Stimulated activated naive CD8-positive, alpha-beta T cell treated with anti-CD3 and anti-CD28 coated beads, Interleukin-15, amount 100 ng/mL, for 72 hours (primary cell): ENCODE results near the gene CELSR3.

Experiments used
- ATAC-seq: fragments of 150-1000 bp; cut with Tn5 transposase; 2 replicates; pipeline ENCODE4 v1.10.0; 2021; ENCODE audit warnings: mild to moderate bottlenecking, moderate library complexity
- DNase-seq, 2 donors: peaks; one replicate each; pipeline ENCODE4 v3.0.0; 2021 to 2022
- H3K27ac Mint-ChIP-seq, 2 donors: one replicate each; pipeline ENCODE4 v1.8.0; 2022; ENCODE audit warnings: mild to moderate bottlenecking in 2 of 2, mixed read lengths in 2 of 2, moderate library complexity in 2 of 2
- H3K27me3 Mint-ChIP-seq: one replicate; pipeline ENCODE4 v1.8.0; 2022; ENCODE audit warnings: mixed read lengths
- H3K4me1 Mint-ChIP-seq: one replicate; pipeline ENCODE4 v1.8.0; 2022; ENCODE audit warnings: mild to moderate bottlenecking, mixed read lengths
- H3K4me3 Mint-ChIP-seq, 2 donors: one replicate each; pipeline ENCODE4 v1.8.0; 2022; ENCODE audit warnings: mild to moderate bottlenecking in 2 of 2, mixed read lengths in 2 of 2, moderate library complexity in 1 of 2
- H3K9me3 Mint-ChIP-seq, 2 donors: one replicate each; pipeline ENCODE4 v1.8.0; 2022; ENCODE audit warnings: mixed read lengths in 2 of 2

The CELSR3 gene

DNA sequence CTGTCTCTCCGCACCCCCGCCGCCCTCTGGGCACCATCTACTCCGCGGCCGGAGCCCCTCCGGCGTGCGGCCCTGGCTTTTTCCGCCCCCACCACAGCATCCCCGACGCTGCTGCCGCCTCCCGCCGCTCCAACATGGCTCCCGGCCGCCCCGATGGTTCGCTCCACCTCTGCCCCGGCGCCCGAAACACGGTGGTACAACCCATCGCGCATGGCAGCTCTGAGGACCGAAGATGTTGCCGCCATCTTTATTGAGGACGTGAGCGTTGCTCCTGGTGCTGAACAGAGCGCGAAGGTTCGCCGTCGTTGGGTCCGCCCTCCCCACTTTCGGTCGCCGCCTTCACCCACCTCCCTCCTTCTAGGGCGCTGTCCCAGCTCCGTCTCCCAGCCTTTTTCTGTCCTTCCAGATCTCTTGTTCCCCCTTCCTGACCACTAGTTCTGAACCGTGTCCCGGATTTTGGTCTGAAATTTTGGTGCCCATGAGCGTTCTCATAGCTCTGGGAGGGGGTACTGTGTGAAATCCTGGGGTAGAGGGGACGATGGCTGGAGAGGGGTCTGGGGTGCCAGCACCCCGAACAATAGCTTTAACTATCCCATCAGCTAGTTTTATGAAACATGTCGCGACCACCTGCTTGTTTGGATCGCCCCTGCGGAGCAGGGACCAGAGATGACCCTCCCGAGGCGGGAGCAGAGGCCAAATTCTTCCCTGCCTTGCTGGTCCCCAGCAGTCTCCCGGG, at the start of gene CELSR3:
TSS of gene CELSR3 (minus strand) at position 134 of the 736 bp plus-strand sequence. CDS start 252 bp downstream, outside the sequence.
- Mint-ChIP-seq H3K9me3 (no peaks in the 10 kb centered on the region), H3K4me1 (peaks cover 33% of the 10 kb centered on the region), H3K27me3 (peaks cover 45% of the 10 kb centered on the region), H3K27ac (peak within 1 kb of the TSS; percentile 92 to 93), H3K4me3 (peak within 1 kb of the TSS; percentile 92)
- peak; percentile 55 for ATAC-seq
- peak; percentile 69 to 82 for DNase-seq

GRCh38 chr3:48711727-48712126, 49.0 kb upstream of the CELSR3 start:
- Mint-ChIP-seq H3K27me3 (no peaks in the 10 kb centered on the region), H3K9me3 (no peaks in the 10 kb centered on the region), H3K4me3 (no peak overlapping the region), H3K27ac (no peak overlapping the region), H3K4me1 (peaks cover 81% of the 10 kb centered on the region)
- DNase-seq (no peak), ATAC-seq (no peak)

DNA sequence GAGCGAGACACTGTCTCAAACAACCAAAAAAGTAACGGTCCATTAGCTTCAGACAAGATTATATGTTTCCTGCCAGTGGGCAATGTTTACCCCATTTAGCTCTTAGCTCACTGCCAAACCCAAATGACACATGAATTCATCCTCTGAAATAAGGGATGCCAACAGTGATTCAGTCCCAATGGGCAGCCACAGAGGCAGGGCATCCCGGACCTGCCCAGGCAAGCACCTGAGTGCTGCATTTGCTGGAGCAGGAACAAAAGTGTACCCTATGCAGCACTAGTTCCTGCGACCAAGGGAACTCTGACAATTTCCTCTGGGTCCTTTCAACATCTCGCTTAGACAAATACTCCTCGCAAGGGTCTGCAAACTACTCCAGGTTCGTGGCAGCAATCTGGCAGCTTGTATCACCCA, 46.4 kb upstream of the CELSR3 start:
- Mint-ChIP-seq H3K4me3 (no peak overlapping the region), H3K27me3 (no peaks in the 10 kb centered on the region), H3K4me1 (peaks cover 71% of the 10 kb centered on the region), H3K9me3 (no peaks in the 10 kb centered on the region), H3K27ac (peak overlapping the region; percentile 28 to 82)
- ATAC-seq, result no peak
- DNase-seq, result no peak

DNA sequence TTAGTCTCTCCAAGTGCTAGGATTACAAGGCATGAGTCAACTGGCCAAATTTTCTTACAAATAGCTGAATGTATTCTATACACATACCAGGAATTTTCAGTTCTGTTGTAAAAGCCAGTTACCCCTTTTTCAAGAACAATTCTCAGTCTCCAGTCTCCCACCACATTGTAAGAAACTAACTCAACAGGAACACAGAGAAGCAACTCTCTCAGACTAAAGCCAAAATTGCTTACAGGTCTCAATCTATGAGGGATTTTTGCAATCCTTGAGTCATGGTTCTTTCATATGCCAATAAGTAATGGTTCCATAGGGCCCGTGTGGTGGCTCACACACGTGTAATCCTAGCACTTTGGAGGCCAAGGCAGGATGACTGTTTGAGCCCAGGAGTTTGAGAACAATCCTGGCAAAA, 45.8 kb upstream of the CELSR3 start:
- Mint-ChIP-seq H3K9me3 (no peaks in the 10 kb centered on the region), H3K27ac (peak overlapping the region; percentile 28 to 82), H3K27me3 (no peaks in the 10 kb centered on the region), H3K4me1 (peaks cover 73% of the 10 kb centered on the region), H3K4me3 (no peak overlapping the region)
- DNase-seq (no peak), ATAC-seq (peak; percentile 50)

DNA sequence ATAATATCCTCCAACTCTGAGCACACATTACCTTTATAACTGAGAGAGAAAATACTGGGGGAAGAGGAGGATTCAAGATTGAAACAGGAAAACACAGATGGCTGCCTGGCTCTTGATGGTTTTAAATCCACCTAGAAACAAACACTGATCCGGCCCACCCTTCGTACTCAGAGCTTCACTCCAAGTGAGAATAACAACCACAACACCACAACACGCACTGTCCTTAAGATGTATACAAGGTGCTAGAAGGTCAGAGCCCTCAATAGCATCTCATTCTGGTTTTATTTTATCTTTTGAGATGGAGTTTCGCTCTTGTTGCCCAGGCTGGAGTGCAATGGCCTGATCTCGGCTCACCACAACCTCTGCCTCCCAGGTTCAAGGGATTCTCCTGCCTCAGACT, 44.5 kb upstream of the CELSR3 start:
- Mint-ChIP-seq H3K27me3 (no peaks in the 10 kb centered on the region), H3K27ac (no peak overlapping the region), H3K4me3 (no peak overlapping the region), H3K4me1 (peaks cover 67% of the 10 kb centered on the region), H3K9me3 (peaks cover 0 to 5% of the 10 kb centered on the region in 2 donors)
- no peak for ATAC-seq
- no peak for DNase-seq

- Mint-ChIP-seq H3K27ac (peak overlapping the region in 1 of 2 donors; percentile 14), H3K4me1 (peaks cover 30% of the 10 kb centered on the region), H3K9me3 (peaks cover 0 to 5% of the 10 kb centered on the region in 2 donors), H3K27me3 (no peaks in the 10 kb centered on the region), H3K4me3 (no peak overlapping the region)
- DNase-seq, result no peak
- no peak for ATAC-seq
Observed at GRCh38 chr3:48702320-48702920, 39.7 kb upstream of the CELSR3 start.

DNA sequence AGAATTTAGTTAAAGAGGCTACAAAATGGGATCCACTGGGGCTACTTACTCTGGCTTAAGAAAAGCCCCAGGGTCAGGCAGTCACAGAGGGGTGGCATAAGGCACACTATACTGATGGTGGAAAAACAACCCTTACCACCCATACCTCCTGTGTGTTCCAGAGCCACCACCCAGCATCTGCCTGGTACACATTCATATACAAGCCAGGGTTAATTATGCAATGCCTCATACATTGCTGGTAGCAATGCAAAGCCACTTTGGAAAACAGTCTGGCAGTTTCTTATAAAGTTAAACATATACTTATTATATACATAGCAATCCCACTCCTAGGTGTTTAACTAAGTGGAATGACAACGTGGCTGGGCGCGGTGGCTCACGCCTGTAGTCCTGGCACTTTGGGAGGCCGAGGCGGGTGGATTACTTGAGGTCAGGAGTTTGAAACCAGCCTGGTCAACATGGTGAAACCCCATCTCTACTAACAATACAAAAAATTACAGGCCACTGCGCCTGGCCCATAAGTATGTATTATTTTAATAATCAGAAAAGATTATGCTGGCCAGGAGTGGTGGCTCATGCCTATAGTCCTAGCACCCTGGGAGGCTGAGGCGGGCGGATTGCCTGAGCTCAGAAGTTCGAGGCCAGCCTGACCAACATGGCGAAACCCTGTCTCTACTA, 38.2 kb upstream of the CELSR3 start:
- ATAC-seq, result no peak
- H3K27me3 Mint-ChIP-seq, result no peaks in the 10 kb centered on the region
- DNase-seq, result no peak
- peaks cover 20% of the 10 kb centered on the region for H3K4me1 Mint-ChIP-seq
- H3K27ac Mint-ChIP-seq, result peak overlapping the region in 1 of 2 donors; percentile 27
- H3K4me3 Mint-ChIP-seq, result no peak overlapping the region
- H3K9me3 Mint-ChIP-seq, result peaks cover 0 to 5% of the 10 kb centered on the region in 2 donors

GRCh38 chr3:48698891-48699290, 36.2 kb upstream of the CELSR3 start:
- no peaks in the 10 kb centered on the region for H3K27me3 Mint-ChIP-seq
- no peak overlapping the region for H3K4me3 Mint-ChIP-seq
- no peak for ATAC-seq
- H3K27ac Mint-ChIP-seq, result no peak overlapping the region
- DNase-seq, result no peak
- peaks cover 22% of the 10 kb centered on the region for H3K4me1 Mint-ChIP-seq
- peaks cover 0 to 5% of the 10 kb centered on the region in 2 donors for H3K9me3 Mint-ChIP-seq

DNA sequence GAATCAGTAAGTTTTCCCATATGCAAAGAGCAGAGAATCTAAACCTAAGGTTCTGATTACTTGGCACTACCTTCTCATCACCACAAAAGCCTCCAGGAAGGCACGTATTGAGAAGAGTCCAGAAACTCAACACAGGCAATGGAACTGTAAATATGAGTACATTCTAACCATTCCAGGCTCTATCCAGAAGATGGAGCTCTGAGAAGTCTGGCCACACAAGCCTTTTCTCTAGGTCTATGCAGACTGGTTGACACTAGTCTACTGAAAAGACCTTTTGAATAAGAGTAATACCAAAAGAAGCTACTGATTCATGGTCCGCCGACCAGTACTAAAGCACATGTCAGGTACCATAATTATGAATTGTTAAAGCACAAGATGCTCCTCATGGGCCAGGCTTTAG, 35.3 kb upstream of the CELSR3 start:
- Mint-ChIP-seq H3K4me3 (no peak overlapping the region), H3K27ac (no peak overlapping the region), H3K27me3 (no peaks in the 10 kb centered on the region), H3K4me1 (peaks cover 19% of the 10 kb centered on the region), H3K9me3 (peaks cover 0 to 5% of the 10 kb centered on the region in 2 donors)
- DNase-seq (no peak), ATAC-seq (peak; percentile 35)

DNA sequence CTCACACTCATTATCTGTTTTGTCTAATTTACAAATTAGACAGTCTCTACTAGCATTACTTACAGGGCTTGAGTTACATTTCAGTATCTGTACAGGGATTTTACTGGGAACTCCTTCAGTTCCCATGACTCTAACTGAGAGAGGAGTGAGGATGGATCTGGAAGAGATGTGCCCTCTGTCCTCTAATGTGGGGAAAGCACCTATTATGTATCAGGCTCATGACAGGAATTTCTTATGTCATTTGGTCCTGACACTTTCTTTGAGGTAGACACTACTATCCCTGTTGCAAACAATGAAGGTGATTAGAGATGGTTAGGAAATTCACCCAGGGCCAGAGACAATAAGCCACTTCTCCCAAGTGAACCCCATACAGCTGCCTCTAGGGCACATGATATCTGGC, 33.9 kb upstream of the CELSR3 start:
- no peak for ATAC-seq
- Mint-ChIP-seq H3K4me1 (peaks cover 11% of the 10 kb centered on the region), H3K27ac (no peak overlapping the region), H3K27me3 (no peaks in the 10 kb centered on the region), H3K9me3 (no peaks in the 10 kb centered on the region), H3K4me3 (no peak overlapping the region)
- DNase-seq, result no peak

- ATAC-seq, result no peak
- Mint-ChIP-seq H3K4me1 (peaks cover 11% of the 10 kb centered on the region), H3K9me3 (no peaks in the 10 kb centered on the region), H3K4me3 (no peak overlapping the region), H3K27me3 (no peaks in the 10 kb centered on the region), H3K27ac (no peak overlapping the region)
- no peak for DNase-seq
Observed at GRCh38 chr3:48696156-48696555, 33.5 kb upstream of the CELSR3 start.

GRCh38 chr3:48695393-48695753, 32.7 kb upstream of the CELSR3 start:
- Mint-ChIP-seq H3K9me3 (no peaks in the 10 kb centered on the region), H3K4me1 (peaks cover 11% of the 10 kb centered on the region), H3K27me3 (no peaks in the 10 kb centered on the region), H3K27ac (peak overlapping the region in 1 of 2 donors; percentile 57), H3K4me3 (no peak overlapping the region)
- ATAC-seq, result no peak
- DNase-seq, result no peak

DNA sequence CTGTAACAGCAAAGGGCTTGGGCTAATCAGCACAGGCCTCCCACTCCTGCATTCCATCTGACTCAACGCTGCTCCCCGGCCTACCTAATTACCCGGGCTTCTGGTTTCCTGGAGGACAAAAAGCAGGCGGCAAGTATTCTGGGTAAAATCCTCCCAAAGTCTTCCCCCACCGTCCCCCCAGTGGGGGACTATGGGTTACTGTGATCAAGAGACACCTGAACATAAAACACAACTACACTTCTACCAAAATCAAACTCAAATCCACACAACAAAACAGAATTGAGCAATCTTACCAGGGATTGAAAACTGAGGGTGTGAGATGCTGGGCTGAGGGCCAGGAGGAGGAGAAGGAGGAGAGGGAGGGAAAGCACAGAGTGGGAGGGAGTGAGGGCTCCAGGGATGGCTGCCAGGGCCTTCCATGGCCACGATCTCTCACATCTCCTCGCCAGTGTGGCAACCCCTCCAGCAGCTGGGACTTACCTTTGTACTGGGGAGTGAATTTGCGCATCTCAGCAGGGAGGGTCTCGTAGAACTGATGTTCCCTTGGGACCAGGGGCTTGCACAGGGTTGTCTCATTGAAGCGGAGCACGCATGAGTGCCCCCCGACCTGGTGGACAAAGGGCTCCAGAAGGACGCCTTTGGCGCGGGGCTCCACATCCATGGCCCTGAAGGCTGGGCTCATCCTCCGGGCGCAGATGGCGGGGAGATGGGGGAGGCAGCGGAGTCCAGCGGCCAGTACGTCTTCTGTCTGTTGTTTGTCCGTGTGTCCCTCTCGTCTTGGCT, 32.1 kb upstream of the CELSR3 start:
- Mint-ChIP-seq H3K9me3 (no peaks in the 10 kb centered on the region), H3K4me3 (no peak overlapping the region), H3K27me3 (no peaks in the 10 kb centered on the region), H3K27ac (no peak overlapping the region), H3K4me1 (peaks cover 11% of the 10 kb centered on the region)
- ATAC-seq (no peak), DNase-seq (no peak)

DNA sequence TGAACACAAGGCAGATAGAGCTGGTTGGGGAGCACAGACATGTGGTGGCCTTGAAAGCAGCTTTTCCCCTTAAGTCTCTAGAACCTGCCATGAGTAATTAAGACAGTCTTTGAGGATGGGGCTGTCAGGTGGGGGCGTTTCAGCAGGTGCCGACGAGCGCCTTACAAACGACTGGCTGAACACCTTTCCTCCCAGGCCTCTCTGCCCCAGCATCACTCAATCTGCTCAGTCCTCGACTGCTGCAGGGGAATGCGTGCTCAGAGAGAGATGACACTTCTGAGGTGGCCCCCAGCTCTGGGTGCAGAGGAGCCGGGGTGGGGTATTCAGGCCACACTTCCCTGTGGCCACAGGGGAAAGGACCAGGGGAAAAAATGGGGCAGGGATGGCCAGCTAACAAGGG, 31.1 kb upstream of the CELSR3 start:
- Mint-ChIP-seq H3K4me1 (peaks cover 11% of the 10 kb centered on the region), H3K4me3 (no peak overlapping the region), H3K27me3 (no peaks in the 10 kb centered on the region), H3K27ac (peak overlapping the region in 1 of 2 donors; percentile 59), H3K9me3 (no peaks in the 10 kb centered on the region)
- ATAC-seq, result no peak
- no peak for DNase-seq

- ATAC-seq (no peak), DNase-seq (no peak)
- H3K4me1 Mint-ChIP-seq, result peaks cover 11% of the 10 kb centered on the region
- no peak overlapping the region for H3K4me3 Mint-ChIP-seq
- H3K27me3 Mint-ChIP-seq, result no peaks in the 10 kb centered on the region
- peak overlapping the region in 1 of 2 donors; percentile 27 for H3K27ac Mint-ChIP-seq
- no peaks in the 10 kb centered on the region for H3K9me3 Mint-ChIP-seq
Observed at GRCh38 chr3:48692551-48692950, 29.9 kb upstream of the CELSR3 start.
